Fibroblast of the conjunctiva (primary cell): Measurements from ENCODE around the gene CIAO3.

Source experiments
- DNase-seq: peaks from one replicate; pipeline ENCODE4 v3.0.0-alpha.2; 2010; ENCODE audit warnings: low read depth

CIAO3 gene

DNA sequence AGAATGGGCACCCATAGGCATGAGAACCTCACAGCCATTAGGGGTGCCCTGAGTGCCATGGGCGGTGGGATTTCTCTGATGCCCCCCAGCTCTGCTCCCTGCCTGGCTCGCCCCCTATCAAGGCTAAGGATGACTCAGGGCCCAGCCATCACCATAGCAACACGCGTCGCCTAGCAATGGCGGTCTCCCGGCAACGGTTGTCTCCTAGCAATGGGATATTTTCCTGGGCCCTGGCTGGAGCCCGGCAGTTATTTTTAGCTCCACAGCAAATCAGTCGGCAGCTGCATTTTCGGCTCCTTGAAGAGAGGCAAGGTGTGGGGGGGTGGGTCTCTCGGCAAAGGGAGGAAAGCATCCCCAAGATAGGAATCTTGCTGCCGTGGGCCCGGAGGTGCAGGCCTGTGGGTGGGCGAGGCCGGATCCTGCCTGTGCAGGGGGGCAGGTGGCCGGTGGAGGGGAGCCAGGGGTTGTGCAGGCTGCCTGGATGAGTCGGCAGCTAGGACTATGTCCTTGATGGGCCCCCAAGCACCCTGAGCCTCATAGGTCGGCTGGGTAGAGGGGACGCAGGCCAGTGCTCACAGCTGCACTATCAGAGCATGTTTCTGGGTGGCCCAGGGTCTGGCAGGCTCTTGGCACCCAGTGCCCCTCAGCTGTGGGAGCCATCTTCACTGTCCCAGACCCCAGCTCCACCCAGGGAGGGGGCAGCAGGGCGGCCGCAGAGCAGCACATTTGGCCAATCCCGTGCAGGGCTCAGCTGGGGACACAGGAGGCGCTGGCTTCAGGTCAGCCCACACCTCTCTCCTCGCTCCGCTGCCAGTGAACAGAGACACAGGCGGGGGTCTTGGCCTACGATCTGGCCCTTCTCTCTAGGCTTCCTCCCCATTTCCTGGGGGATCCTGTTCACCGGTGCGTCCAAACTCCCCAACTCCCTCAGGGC, 31.0 kb downstream of the CIAO3 start:
- peak; percentile 49 for DNase-seq

DNA sequence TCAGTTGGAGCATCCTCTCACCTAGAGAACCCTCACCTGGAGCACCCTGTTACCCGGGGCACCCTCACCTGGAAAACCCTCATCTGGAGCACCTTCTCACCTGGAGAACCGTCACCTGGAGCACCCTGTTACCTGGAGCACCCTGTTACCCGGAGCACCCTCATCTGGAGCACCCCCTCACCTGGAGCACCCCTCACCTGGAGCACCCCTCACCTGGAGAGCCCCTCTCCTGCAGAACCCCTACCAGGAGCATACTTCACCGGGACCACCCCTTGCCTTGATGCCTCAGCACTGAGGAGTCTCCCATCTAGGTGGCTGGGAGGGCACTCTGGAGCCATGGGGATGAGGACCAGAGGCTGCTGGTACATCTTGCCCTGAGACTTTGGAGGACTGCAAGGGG, 31.8 kb downstream of the CIAO3 start:
- DNase-seq: no peak

DNA sequence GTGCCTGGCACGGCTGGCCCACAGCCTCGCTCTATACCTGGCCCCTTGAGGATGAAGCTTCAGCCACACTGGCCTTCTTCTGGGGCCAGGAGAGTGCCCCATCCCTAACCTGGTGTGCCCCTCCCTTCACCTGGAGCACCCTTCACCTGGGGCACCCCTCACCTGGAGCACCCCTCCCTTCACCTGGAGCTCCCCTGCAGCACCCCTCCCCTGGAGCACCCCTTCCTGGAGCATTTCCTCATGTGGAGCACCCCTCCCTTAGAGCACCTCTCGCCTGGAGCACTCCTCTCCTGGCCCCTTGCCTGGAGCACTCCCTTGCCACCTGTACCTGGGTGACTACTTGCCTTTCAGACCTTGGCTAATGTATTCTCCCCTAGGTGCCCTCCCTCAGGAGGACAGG, 32.8 kb downstream of the CIAO3 start:
- no peak for DNase-seq

DNA sequence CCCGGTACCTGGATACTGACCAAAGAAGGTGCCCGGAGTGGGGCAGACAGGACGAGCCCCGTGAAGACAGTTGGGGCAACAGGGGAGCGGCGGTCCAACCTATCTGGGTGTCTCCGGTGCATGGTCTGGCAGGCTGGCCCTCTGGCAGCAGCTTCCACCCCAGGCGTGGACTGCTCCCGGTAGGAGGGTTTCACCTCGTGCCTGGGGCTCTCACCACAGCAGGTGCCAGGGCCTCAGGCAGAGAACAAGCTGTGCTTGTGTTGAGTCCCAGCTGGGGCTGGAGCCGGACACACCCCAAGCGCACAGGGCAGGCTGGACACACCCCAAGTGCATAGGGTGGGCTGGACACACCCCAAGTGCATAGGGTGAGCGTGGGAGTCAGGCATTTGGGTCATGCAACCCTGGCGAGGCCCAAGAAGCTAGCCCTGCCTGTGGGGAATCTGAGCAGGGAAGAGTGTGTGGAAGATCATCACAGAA, 33.7 kb downstream of the CIAO3 start:
- DNase-seq: no peak

DNA sequence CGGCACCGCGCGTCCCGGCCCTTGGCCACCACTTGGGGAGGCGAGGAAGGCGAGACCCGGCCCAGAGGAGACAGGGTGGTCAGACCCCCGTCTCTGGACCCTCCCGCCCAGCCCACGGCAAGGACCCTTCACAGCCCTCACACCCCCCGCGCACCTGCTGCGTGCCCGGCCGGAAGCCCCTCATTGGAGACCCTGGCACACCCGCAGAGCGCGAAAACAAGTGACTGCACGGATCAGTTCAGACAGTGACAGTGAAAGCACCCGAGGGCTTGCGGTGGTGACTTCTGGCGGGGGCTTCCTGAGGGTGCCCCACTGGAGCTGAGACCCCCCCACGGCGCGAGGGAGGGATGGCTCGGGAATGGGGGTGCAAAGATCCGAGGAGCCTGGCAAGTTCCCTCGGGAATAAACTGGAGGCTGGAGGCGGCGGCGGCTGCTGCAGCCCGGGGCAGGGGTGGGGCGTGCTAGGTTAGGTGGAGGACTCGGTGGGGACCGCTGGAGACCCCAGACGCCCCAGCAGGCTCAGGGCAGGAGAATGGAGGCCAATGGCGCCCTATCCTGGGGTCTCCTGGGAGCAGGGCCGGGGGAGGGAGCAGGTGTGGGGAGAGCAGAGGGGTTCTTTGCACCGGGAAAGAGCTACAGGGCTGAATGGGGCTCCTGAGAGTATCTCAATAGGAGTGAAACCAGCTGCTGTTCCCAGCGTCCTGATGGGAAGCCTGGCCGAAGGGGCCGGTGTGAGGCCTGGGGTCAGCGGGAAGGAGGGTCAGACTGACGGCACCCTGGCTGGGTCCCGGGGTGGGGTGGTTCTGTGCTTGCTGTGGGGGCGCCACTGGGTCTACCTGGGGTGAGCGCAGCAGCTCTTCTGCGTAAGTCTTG, 34.4 kb downstream of the CIAO3 start:
- DNase-seq: no peak

DNA sequence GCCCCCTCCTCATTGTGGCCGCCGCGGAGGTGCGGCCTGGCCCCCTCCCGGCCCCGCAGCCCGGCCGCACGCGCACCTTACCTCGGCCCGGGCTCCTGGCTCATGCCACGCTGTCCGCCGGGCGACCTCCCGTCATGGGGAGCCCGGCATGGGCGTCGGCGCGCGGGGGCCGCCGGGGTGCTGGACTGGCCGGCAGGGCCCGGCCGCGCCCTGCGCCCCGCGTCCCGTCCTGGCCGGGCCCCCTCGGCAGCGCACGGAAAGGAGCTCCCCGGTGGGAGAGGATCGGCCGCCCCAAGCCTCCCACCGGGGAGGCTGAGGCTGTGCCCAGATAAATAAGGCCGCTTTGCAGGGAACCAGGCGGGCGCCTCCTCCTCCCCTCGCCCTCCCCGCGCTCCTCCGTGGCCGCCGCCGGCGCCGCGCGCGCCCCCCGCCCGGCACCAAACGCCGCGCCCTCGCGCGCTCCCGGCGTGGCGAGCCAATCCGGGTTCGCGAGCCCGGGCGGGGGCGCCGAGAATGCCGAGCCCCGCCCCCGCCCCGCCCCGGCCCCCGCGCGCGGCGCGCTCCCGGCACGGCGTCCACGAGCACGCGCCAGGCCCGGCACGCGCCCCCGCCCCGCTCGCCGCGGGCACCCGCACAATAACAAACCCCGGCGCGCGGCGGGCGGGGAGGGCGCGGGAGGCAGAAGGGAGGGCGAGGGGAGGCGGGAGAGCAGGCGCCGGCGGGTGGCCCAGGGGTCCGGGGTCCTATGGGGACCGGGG, 35.2 kb downstream of the CIAO3 start, which contains the start of gene FBXL16:
TSS of gene FBXL16 (minus strand) at position 371 of the 758 bp plus-strand sequence. CDS start 8,396 bp downstream, outside the sequence.
- DNase-seq: no peak

DNA sequence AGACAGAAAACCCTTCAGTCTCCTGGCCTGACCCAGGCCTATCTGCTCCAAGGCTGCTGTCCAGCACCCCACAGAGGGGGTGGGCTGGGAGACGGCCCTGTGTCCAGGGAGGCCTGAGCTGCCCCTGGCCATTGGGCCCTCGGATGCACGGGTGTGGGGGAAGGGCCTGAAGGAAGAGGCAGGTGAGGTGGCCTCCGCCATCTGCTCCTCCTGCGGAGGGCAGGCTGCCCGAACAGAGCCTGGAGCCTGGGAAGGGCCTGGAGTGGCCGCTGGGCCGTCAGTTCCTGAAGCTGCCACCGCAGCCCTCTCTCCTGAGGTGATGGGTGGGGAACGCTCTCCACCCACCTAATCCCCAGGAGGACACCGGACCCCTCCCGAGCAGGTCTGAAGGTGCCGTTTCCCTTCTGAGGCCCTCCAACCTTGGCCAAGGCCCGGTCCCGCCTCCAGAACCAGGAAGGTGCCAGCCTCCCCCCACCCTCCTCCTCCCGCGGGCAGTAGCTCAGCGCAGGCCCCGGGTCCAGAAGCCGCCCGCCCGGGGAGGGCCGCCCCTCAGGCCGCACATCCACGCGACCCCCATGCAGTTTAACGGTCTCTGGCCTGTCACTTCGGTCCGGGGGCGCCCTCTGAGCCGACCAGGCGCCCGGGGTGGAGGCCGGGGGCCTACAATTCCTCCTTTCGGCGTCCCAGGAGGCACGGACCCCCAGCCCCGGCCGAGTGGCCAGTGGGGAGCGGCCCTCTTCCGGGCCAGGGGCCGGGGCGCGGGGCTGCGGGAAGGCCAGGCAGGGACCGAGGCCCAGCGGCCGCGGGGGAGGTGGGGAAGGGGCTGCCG, 36.0 kb downstream of the CIAO3 start:
- DNase-seq: no peak

DNA sequence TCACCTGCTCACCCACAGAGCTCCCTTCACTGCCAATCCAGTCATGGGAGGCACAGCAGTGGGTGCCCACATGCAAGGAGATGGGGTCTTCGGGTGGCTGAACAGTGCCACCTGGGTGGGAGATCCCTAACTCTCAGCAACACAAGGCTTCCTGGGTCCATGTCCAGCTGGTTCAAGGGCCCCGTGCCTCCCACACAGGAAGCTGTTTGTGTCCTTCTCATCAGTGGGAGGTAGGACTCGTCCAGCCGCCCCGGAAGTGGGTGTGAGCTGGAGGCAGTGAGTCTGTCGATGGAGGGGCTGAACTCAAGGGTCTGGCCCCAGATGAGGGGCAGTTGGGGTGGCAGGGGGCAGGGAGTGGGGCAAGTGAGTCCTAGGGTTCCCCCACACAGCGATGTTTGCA, 36.8 kb downstream of the CIAO3 start:
- DNase-seq: no peak

DNA sequence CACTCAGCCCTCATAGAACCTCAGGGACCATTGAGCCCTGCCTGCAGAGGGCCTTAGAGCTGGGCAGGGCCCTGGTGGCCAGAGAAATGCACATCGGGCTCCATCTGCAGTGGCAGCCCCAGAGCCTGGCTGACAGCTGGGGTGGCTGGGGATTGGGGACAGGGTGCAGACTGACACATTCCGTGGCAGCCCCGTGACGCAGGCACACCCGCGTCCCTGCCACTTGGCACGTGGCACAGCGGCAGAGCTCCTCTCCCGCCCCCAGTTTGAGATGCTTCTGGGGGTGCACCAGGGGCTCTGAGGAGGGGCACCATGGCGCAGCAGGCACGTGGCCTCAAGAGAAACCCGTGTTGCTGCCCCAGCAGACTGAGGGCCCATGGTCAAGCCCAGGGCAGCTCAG, 37.4 kb downstream of the CIAO3 start:
- DNase-seq: no peak

DNA sequence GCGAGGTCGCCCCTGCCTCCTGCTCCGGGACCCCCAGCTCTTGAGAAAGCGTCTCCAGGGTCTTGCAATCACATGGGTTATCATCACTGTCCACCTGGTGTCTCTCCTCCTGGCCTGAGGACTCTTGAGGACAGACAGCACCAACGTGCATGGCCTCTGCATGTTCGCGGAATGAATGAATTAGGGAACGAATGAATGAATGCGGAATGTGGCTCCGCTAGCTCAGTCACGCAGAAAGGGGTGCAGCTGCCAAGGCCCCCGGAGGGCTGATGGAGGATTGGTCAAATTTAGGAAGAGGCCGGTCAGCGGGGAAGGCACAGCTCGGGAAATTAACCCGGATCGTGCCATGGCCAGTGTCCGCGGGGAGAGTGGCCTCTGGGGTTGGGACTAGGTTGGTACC, 38.5 kb downstream of the CIAO3 start:
- DNase-seq: no peak

DNA sequence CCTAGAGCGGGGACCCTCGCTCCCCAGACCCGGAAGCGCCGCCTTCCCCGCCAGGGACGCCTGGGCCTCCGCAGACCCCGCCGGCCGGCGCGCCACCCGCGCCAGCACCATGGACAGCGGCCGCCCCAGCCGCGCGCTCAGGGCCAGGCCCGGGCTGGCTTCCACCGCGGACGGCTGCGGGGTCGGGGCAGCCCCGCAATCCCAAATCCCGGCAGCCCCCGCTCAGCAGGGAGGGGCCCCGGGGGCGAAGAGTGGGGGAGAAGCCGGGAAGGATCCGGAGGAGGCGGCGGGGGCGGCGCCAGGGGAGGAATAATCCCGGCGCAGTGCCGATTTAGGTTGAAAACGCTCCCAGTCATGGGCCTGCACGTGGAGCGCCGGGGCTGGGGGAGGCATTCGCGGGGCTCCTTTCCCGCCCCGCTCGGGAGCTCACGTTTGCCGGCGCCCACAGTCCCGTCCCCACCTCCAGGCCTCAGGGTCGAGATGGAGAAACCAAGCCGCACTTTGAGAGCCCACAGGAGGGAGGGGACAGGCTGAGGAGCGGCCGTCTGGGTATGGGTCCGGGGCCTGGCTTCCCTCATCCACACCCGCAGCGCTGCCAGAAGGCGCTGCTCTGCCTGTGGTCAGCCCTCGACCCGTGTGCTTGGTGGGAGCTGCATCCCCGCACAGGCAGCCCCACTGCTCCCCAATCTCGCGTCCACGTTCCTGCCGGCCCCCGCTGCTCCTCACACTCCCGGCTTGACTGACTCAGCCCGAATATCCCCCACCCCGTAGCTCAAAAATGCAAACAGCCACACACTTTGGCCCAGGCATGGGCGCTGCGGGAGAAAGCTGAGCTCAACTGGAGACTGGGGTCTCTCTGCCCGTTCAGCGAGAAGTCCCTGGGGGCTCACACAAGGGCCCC, 39.9 kb downstream of the CIAO3 start:
- DNase-seq: no peak

DNA sequence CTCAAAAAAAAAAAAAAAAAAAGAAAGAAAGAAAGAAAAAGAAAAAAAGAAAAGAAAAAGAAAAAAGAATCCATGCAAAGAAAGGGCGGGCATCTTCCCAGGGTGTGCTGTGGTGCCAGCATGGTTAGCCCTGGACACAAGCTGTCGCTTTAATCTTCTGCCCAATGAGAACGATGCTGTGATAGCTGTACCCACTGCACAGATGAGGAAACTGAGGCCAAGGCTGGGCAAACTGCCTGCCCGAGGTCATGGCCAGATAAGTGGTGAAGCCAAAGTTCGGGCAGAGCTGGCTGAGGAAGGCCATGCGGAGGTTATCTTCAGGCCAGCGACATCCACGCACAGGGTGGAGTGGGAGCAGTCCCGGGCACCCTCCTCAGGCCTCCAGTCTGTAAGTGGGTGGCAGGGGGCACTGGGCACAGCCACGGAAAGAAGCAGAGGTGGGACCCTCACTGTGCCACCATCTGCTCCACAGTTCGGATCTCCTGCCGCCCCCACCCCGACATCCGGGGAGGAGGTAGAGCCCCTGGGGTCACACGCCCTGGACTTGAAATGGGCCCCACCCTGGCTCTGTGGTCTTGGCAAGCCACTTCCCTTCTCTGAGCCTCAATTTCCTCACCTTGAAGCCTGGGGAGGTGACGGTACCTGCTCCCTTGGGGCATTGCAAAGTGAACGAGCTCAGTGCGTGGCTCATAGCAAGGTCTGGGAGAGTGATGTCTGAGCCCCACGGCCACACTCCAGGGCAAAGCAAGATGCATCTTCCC, 41.7 kb downstream of the CIAO3 start:
- DNase-seq: no peak

DNA sequence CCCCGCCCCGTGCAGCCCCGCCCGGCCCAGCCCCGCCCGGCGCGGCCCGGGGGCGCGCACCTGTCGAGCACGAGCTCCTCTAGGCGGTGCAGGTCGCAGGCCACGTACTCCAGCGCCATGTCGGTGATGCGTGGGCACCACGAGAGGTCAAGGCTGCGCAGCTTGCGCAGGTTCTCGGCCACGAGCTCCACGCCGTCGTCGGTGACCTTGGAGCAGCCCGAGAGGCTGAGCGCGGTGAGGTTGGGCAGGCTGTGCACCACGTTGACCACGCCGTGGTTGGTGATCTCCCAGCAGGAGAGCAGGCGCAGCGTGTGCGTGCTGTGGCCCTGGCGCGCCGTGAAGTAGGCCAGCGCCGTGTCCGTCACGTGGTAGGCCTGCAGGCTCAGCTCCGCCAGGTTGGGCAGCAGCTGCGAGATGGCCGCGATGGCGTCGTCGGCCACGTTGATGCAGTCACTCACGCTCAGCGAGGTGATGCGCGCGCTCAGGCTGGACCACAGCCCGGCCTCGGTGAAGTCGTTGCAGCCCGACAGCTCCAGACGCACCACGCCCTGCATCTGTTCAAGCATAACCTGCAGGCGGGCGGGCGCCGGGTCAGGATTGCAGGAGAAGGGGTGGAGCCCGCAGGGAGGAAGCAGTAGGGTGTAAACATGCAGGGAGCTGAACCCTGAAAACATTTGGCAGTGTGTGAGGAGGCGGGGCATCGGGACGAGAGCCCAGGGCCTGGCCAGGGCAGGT, 45.3 kb downstream of the CIAO3 start:
- no peak for DNase-seq

DNA sequence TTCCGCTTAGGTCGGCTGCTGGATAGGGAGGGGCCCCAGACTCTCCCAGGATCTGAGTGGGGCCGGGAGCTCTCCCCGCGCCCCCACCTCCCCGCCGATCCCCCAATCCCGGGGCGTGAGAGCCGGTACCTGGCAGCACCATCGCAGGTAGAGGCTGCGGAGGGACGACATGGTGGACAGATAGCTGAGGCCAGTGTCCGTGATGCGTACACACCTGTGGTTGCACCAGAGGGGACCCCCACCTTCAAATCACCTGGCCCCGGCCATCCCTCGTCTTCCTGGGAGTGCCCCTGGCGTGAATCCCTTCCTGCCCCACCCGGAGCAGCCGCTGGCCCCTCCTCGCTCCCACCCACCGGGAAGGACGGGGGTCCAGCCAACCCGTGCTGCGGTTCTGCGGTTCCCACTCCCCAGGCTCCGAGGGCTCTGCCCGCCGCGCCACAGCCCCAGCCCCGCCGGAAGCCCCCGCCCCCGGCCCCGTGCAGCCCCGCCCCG, 45.9 kb downstream of the CIAO3 start:
- DNase-seq: no peak

DNA sequence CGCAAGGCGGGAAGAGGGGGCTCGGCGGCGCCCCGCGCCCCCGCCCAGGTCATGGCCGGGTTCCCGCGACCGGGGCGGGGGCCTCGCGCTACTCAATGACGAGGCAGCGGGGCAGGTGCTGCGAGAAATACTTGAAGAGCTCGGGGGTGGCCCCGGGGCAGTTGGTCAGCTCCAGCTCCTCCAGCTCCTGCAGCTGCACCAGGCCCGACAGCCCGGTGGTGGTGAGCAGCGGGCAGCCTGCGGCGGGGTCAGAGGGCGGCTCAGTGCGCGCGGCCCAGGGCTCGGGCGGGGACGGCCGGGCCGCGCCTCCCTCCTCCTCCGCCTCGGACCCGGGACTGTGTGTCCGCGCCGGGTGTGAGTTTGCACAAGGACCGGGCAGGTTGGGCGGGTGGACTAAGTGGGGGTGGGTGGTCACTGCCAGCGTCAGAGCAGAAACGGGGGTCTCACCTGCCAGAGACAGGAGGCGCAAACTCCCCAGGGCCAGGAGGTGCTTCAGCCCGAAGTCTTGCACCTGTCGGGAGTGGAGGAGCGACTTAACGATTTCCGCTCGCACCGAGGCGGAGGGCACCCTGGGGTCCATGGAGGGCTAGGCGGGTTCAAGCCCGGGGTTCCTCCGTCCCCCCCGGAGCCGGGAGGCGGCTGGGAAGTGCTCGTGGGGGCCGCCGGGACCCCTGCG, 46.5 kb downstream of the CIAO3 start:
- DNase-seq: no peak

DNA sequence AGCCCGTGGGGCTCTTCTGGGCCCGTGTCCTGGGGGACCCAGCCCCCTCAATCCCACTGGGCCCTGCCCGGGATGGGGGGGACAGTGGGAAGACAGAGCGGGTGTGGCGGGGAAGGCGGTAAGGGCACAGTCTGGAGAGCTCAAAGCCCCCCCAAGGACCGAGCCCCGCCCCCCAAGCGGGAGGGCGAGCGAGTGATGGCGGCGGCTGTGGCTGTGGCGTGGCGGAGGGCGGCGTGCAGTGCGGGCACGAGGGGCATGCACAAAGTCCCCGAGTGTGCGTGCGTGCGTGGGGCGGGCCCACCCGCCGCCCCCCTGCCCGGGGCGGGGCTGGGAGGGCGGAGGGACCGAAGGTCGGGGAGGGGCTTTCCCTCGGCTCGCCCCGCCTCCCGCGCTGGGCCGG, 47.0 kb downstream of the CIAO3 start:
- no peak for DNase-seq

DNA sequence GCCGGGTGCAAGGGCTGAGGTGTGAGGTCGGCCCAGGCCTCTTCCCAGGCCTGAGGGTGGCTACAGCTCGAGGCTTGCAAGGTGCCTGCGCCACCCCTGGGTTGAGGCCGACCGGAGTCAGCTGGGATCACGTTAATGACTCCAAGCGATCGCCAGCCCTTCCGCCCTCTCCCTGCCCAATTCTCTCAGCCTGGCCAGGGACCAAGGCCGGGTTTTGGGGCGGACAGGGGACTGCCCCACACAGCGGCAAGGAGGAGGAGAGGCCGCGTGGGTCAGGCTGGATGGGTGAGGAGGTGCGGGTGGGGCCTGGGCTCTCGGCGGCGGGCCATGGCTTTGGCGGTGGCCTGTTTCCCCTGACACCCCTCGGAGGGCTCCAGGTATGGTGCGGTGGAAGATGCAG, 47.4 kb downstream of the CIAO3 start:
- DNase-seq: no peak
